ENCODE measurements around the gene STOX2.

Gene STOX2

GRCh38 chr4:183876268-183876934 lies 28.7 kb upstream of the STOX2 start:
- intact Hi-C loops (cut with DNase I; ENCODE audit: low total_unique reads): no loop called here
- peak overlapping the region; percentile 52 to 75 for H3K27ac ChIP-seq
- peak overlapping the region; percentile 43 to 50 for H3K4me3 ChIP-seq
- H3K4me1 ChIP-seq: peaks cover 0 to 11% (median 4%) of the 10 kb centered on the region in 4 donors
- no peaks in the 10 kb centered on the region for H3K36me3 ChIP-seq
- TF ChIP-seq CTCF (IDR thresholded peaks at IDR 0.05): no peak
- peak; percentile 51 to 93 for DNase-seq
- H3K27me3 ChIP-seq: no peaks in the 10 kb centered on the region
- H3K9me3 ChIP-seq: no peaks in the 10 kb centered on the region

- Histone ChIP-seq H3K36me3 (no peaks in the 10 kb centered on the region), H3K4me1 (peaks cover 0 to 11% (median 4%) of the 10 kb centered on the region in 4 donors), H3K27ac (no peak overlapping the region), H3K4me3 (no peak overlapping the region), H3K9me3 (no peaks in the 10 kb centered on the region), H3K27me3 (no peaks in the 10 kb centered on the region)
- TF ChIP-seq CTCF (IDR thresholded peaks at IDR 0.05): no peak
- intact Hi-C loops (cut with DNase I; ENCODE audit: low total_unique reads): no loop called here
- DNase-seq: no peak
These were observed 26.7 kb upstream of the STOX2 start for GRCh38 chr4:183878251-183878970.

GRCh38 chr4:183885205-183885720 lies 19.8 kb upstream of the STOX2 start:
- H3K4me3 ChIP-seq: no peak overlapping the region

GRCh38 chr4:183887351-183887750 lies 17.8 kb upstream of the STOX2 start:
- no peaks in the 10 kb centered on the region for H3K36me3 ChIP-seq
- no peak overlapping the region for H3K27ac ChIP-seq
- no peak for DNase-seq
- no peak for TF ChIP-seq CTCF (IDR thresholded peaks at IDR 0.05)
- H3K27me3 ChIP-seq: peaks cover 0 to 7% of the 10 kb centered on the region in 2 donors
- intact Hi-C loops (cut with DNase I; ENCODE audit: low total_unique reads): no loop called here
- H3K4me3 ChIP-seq: no peak overlapping the region
- H3K4me1 ChIP-seq: no peaks in the 10 kb centered on the region
- no peaks in the 10 kb centered on the region for H3K9me3 ChIP-seq

More at GRCh38 chr4:183885205-183885720, 19.8 kb upstream of the STOX2 start:
- intact Hi-C loops (cut with DNase I; ENCODE audit: low total_unique reads): no loop called here
- TF ChIP-seq CTCF (IDR thresholded peaks at IDR 0.05): no peak
- Histone ChIP-seq H3K36me3 (no peaks in the 10 kb centered on the region), H3K27me3 (peaks cover 0 to 7% of the 10 kb centered on the region in 2 donors), H3K27ac (no peak overlapping the region), H3K9me3 (no peaks in the 10 kb centered on the region), H3K4me1 (no peaks in the 10 kb centered on the region)
- no peak for DNase-seq

GRCh38 chr4:183888564-183888963 lies 16.5 kb upstream of the STOX2 start:
- Histone ChIP-seq H3K27ac (no peak overlapping the region), H3K9me3 (no peaks in the 10 kb centered on the region), H3K27me3 (peaks cover 0 to 7% of the 10 kb centered on the region in 2 donors), H3K4me1 (no peaks in the 10 kb centered on the region), H3K36me3 (no peaks in the 10 kb centered on the region), H3K4me3 (no peak overlapping the region)
- intact Hi-C loops (cut with DNase I; ENCODE audit: low total_unique reads): no loop called here
- no peak for TF ChIP-seq CTCF (IDR thresholded peaks at IDR 0.05)
- no peak for DNase-seq

All from tibial artery (tissue), 4 donors.